GM21526 (cell line): ENCODE results near the gene RPL9.
"Not testable (repeated sequence)": the region's sequence is repeated elsewhere in the genome, so short reads cannot be mapped to it uniquely, and the experiment has no call there.

ENCODE experiments used
- ATAC-seq: cut with Tn5 transposase; IDR thresholded peaks from one replicate; pipeline ENCODE4 v1.9.1; 2021; ENCODE audit warnings: moderate library complexity; ENCODE audit not compliant: unreplicated experiment, low FRiP score

RPL9 gene

DNA sequence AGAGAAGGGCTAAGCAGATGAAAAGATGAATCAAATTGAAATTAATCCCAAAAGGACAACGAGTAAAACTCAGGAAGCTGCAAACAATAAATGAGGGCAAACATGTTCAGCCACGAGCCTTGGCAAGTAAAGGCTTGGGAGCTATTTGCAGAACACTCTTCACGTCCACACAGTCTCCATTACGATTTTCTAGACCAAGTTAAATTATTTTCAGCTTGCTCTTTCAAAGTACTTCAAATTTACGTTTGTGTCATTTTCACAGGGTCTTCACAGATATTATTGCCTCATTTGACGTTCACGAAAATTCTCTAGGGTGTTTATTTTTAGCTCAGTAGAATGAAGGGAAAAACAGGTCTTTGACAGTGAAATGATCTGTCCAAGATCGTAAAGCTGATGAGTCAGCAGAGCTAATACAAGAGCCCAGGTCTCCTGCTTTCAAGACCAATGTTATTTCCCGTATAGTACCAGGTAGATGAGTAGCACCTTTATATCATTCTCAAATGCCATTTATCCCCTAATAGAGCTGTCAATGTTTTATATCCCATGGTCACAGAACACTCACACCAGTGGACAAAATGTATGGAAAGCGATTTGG is 31.1 kb downstream of the RPL9 start:
- no peak for ATAC-seq

DNA sequence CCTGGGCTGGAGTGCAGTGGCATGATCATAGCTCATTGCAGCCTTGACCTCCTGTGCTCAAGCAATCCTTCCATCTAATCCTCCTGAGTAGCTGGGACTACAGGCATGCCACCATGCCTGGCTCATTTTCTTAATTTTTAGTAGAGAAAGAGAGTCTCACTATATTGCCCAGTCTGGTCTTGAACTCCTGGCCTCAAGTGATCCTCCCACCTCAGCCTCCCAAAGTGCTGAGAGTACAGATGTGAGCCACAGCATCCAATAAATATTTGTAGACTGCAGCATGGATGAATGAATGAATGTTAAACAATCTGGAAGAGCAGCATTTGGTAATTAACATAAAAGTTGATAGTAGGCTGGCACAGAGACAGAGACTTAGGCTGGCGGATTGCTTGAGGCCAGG is 32.0 kb downstream of the RPL9 start:
- ATAC-seq = no peak

DNA sequence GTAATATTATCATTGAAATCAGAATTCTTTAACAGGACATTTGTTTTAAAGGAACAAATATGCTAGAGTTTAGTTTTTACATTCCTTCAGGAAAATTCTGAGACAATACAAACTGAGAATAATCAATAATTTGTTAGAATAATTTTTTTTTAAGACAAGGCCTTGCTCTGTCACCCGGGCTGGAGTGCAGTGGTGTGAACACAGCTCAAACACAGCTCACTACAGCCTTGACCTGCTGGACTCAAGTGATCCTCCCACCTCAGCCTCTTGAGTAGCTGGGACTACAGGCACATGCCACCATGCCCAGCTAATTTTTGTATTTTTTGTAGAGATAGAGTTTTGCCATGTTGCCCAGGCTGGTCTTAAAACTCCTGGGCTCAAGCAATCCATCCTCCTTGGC is 33.4 kb downstream of the RPL9 start:
- ATAC-seq = not testable (repeated sequence)

DNA sequence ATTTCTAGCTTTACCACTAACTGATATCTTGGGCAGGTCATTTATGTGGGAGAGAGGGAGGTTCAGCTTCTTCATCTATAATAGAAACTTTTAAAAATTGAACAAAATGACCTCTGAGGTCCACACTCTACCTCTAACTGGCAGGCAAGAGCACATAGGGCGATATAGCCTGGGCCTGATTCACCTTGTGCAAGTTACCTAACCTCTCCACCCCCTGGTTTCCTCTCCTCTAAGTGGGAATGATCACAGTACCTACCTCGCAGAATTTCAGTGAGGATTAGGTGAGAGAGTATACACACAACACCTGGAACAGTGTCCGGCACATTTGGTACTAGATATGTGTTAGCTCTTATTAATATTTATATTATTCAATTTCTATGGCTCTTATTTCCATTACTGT is 36.5 kb downstream of the RPL9 start:
- no peak for ATAC-seq

DNA sequence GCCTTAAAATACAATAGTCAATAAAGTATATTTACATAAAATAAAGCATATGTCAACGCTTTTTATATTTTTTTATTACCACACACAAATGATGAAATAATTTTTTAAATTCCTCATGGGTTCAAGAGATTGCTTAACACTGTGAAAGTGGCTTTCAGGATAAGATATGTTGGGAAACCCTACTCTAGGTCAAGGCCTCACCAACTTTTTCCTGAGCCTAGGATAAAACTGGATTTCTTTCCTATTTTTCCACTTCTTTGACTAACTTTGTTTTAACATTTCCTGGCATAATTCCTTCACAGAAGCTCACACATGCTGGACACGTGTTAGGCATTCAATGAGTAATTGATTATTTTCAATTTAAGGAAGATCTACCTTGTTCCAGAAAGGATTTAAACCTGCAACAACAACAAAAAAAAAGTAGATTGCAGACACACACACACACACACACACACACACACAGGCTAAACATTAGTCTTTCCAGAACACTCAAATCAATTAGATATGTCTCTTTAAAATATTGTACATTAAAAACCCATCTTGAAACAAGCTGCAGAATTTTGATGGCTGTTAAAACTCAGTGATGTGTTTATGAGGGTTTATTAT is 42.9 kb downstream of the RPL9 start:
- no peak for ATAC-seq

DNA sequence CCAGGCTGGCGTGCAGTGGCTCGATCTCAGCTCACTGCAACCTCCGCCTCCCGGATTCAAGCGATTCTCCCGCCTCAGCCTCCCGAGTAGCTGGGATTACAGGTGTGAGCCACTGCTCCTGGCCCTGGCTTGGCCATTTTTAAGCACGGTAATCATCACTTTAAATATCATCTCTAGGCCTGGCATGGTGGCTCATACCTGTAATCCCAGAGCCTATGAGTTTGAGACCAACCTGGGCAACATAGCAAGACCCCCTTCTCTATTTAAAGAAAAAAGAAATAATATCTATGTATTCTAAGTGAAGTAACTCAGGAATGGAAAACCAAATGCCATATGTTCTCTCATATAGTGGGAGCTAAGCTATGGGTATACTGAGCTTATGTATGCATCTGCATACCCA is 47.2 kb downstream of the RPL9 start:
- ATAC-seq = not testable (repeated sequence)

DNA sequence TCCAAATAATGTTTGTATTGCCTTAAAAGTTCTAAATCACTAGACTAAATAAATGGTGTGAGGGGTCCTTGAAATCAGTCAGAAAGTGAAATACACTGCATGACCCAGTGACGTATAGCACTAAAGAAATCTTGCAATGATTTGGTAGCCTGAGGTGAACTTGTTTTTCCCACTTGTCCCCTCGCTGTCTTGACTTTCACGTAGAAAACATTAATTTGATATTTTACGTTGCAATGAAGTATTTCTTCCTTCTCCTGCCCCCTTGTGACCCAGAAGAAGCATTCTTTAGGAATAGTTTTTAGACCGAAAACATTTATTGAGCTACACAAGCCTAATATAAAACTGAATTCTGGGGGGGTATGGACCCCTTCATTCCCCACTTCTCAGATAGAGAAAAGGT is 48.3 kb downstream of the RPL9 start:
- no peak for ATAC-seq

DNA sequence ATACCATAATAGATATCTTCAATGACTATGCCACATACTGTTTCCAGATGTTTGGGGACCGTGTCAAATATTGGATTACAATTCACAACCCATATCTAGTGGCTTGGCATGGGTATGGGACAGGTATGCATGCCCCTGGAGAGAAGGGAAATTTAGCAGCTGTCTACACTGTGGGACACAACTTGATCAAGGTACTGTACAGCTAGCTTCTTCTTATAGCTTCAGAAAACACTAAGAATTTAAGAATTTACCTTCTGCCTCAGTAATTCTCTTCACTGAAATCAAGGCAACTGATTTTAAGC is 51.2 kb downstream of the RPL9 start:
- ATAC-seq = no peak

DNA sequence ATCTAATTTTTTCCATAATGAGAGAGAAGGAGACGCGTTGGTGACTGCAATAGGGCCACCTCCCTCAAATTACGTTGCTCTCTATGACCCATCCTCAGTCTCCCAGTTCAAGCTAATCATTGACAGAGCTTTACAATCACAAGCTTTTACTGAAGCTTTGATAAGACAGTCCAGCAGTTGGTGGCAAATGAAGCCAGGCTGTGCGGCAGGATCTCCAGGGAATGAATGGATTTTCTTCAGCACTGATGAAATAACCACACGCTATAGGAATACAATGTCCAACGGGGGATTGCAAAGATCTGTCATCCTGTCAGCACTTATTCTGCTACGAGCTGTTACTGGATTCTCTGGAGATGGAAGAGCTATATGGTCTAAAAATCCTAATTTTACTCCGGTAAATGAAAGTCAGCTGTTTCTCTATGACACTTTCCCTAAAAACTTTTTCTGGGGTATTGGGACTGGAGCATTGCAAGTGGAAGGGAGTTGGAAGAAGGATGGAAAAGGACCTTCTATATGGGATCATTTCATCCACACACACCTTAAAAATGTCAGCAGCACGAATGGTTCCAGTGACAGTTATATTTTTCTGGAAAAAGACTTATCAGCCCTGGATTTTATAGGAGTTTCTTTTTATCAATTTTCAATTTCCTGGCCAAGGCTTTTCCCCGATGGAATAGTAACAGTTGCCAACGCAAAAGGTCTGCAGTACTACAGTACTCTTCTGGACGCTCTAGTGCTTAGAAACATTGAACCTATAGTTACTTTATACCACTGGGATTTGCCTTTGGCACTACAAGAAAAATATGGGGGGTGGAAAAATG is 51.7 kb downstream of the RPL9 start, which contains the start of gene KLB:
KLB (plus strand) TSS at position 168 of the 821 bp plus-strand sequence; CDS start at position 188, 20 bp downstream.
- no peak for ATAC-seq
